NCI-H748 treated with DMSO at 0.1 percent for 48 hours (cell line): ENCODE measurements around the gene BLACAT1.
"Not testable (repeated sequence)": the region's sequence is repeated elsewhere in the genome, so short reads cannot be mapped to it uniquely, and the experiment has no call there.

Experiments
- DNase-seq: peaks from one replicate; lab custom pipeline; 2025; lab: John Stamatoyannopoulos, UW

BLACAT1 gene

DNA sequence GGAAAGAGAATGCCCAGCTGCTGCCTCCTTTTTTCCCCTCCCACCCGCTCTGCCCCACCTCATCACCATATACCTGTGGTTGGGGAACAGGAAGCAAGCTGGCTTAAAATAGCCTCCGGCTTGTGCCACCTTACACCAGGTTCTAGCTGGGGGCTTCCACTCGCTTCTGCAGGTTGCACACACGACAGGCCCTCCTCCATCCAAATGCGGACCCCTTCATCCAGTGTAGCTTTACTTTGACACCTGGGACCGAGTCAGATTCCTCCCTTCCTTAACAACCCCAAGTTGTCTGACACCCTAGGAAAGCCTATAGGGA, 14.6 kb downstream of the BLACAT1 start:
- no peak for DNase-seq

GRCh38 chr1:205440476-205441317, 15.1 kb downstream of the BLACAT1 start:
- no peak for DNase-seq

- DNase-seq: no peak
Observed at GRCh38 chr1:205440121-205440475, 15.7 kb downstream of the BLACAT1 start.

GRCh38 chr1:205438213-205439158, 17.4 kb downstream of the BLACAT1 start:
- DNase-seq: no peak

GRCh38 chr1:205437570-205437969, 18.3 kb downstream of the BLACAT1 start:
- no peak for DNase-seq

GRCh38 chr1:205436776-205437410, 19.0 kb downstream of the BLACAT1 start:
- DNase-seq: no peak

GRCh38 chr1:205435578-205436573, 20.0 kb downstream of the BLACAT1 start:
- no peak for DNase-seq

DNA sequence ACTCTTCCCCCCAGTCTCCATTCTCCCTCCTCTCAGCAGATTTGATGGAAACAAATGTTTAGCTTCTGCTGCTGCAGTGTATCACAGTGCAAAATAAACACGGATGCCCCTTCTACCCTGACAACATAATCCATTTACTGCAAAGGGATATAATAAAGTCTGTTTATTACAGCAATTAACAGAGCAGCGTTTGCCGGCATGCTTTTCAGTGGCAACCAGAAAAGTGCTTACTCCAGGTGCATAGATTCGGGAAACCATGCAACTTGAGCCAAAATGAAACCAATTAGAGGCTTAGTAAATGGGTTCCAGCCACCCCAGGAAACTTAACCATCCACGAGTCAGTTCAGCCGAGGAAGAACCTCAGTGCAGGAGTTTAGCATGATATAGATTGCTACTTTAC, 21.1 kb downstream of the BLACAT1 start:
- DNase-seq: peak; percentile 77

- DNase-seq: not testable (repeated sequence)
Observed at GRCh38 chr1:205432692-205433091, 23.2 kb downstream of the BLACAT1 start.

DNA sequence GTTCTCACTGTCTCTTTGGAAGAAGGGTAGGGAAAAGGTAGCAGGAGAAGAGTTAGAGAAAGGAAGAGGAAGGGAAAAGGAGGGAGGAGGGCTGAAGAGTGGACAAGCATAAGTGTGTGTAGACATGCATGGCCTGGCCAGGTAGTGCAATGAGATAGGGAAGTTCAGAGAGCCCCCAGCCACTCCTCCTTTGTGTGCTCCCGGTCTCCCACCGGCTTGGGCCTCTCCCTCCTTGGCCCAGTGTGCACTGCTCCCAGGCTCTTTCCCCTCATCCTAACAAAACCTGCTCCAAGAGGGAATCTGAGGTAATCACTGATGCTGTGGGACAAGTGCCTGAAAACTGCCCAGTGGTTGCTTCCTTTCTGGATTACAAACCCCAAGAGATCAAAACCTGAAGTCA, 23.7 kb downstream of the BLACAT1 start:
- DNase-seq: no peak

DNA sequence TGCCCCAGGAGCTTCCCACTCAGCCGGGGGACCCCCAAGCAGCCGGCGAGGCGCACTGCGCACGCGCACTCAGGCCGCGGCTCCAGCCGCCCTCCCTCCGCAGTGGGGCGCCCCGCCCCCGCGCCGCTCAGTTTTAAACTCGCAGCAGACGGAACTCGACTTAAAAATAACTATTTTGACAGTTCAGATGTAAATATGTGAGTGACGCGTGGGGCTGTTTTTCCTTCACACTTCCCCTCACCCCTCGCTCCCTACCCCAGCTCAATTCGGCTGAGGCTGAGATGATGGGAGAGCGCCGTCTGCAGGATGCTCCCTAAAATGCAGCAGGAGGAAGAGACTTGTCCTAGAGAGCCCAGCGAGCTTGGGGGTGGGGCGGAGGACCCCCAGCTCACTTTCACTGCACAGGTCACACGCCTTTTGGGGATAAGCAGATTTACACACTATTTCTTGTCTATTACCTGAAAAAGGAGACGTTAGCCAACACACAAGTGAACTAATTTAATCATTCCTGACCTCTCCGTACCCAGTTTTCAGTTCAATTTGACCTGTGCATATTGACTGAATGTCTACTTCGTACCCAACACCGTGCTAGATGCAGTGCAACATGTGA, 25.0 kb downstream of the BLACAT1 start:
- DNase-seq: no peak

DNA sequence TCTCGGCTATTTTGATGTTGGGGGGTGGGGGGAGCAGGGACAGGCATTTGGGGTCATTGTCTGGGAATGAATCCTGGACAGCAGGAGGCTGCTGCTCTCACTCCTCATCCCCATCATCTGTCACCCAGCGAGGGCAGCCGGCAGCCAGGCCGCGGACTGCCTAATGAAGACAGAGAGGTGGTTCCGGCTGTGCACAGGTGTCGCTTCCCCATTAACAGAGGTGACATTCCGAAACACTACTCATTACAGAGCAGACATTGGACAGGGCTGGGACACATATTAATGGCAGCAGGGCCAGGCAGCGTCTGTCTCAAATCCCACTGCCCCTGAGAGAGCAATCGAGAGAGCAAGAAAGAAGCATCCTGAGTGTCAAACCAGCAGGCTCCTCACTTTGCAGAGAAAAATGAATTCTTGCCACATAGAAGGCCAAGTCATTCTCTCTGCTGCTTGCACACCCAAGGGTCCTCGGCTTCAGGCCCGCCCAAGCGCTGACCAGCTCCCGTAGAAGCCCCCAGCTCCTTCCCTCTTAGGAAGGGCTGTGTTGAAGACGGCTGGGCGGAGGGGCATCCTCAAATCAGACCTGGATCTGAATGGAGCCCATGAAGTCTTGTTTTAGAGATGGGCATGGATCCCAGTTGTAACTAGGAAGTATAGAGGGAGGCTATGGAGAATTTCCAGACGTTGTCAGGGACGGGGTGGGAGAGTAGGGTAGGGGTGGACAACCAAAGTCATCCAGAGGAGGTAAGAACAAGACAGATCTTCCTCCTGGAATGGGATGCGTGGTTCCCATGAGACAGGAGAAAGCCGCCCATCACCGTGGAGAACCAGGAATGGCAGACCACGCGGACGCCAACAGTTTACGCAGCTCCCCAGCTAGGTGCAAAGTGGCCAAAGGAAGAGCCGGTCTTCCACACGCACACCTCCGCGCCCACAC, 25.8 kb downstream of the BLACAT1 start:
- no peak for DNase-seq

DNA sequence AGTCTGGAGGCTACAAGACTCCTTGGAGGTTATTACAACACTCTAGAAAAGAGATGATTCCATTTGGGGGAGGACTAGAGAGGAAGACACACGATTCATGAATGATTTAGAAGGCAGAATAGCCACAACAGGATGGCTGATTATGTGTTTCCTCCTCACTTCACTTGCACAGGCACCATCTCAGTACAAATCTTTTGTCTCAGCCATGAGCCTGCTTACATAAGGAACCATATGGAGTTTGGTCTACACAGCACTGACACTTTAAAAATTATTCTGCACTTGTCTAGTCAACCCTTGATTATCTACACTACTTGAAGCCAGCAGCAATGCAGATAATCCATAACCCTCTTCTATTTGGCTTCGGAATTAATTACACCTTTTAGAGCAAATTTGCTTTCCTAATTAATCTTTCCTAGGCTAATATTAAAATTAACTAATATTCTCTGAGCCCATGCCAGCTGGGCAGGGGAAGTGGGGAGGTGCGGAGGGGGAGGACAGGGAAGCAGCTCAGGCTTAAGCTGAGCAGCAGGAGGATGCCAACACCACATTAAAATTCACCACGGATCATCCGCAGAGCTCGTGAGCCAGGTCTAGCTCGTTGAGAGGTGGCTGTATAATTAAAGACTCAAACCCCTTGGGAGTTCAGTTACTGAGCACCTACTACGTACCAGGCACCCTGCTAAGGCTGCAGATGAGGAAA, 30.8 kb downstream of the BLACAT1 start:
- DNase-seq: no peak

DNA sequence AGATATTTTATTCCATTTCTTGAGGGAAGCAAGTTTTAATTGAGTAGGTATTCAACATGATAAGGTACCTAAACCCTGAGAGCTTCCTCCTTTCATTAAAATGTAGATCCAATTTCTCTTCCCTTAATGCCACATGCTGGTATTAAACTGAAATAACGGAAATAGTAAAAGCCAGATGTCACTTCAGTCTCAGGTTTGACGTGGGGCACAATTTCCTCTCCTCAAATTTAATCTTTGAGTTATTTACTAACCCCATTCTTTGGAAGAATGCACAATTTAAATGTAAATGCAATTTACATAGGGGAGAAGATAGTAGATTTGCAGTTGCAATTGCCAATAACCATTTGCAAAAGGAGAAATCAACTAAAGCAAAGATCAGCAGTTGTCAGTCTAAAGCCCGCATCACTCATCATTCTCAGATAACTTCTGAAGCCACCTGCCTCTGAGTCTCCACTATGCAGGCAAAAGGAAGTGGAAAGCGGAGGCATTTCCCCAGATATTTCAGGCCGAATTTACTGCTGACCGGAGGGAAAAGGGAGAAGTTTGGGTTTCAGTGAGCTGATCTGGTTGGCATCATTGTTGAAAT, 31.9 kb downstream of the BLACAT1 start:
- no peak for DNase-seq

GRCh38 chr1:205422993-205423642, 32.7 kb downstream of the BLACAT1 start:
- DNase-seq: peak; percentile 79

- DNase-seq: no peak
Observed at GRCh38 chr1:205421798-205422197, 34.0 kb downstream of the BLACAT1 start, which contains the start of gene LEMD1. Gene LEMD1, minus strand, starts transcription at chr1:205422056. Its CDS starts 1,520 bp downstream, at chr1:205420536.

DNA sequence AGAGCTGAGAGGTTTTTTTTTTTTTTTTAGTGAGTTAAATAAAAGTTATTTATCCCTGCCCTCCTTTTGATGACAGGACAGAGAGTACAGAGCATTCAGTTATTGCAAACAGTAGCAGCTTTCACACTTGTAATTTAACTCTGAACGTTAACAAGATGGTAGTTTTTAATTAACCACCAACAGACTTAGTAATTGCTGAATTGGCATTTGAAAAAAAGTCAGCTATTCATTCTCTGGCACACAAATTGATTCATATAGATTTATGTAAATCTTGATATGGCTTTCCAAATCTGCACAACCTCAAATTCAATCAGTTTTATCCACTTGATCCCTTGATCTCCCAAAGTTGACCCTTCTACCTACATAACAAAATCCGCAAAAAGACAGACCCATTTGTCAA, 34.9 kb downstream of the BLACAT1 start:
- no peak for DNase-seq
